ENCODE data around the gene MS4A8.

GRCh38 chr11:60756307-60757032 is 57.1 kb downstream of the MS4A8 start, which contains the start of gene MS4A15:
- TF ChIP-seq ATF2 (tag by site-specific recombination; IDR thresholded peaks at IDR 0.05; ENCODE audit: low read depth) (no peak), ZNF169 (tag by site-specific recombination; IDR thresholded peaks at IDR 0.05) (no peak), ZNF274 (IDR thresholded peaks at IDR 0.05; ENCODE audit: low read length) (no peak), ZNF274 (tag by site-specific recombination; IDR thresholded peaks at IDR 0.05; ENCODE audit: borderline replicate concordance) (no peak), ZNF510 (tag by site-specific recombination; IDR thresholded peaks at IDR 0.05; ENCODE audit: insufficient replicate concordance) (no peak), GLI4 (tag by site-specific recombination; IDR thresholded peaks at IDR 0.05) (no peak)
- TF ChIP-seq, protein P1, sequence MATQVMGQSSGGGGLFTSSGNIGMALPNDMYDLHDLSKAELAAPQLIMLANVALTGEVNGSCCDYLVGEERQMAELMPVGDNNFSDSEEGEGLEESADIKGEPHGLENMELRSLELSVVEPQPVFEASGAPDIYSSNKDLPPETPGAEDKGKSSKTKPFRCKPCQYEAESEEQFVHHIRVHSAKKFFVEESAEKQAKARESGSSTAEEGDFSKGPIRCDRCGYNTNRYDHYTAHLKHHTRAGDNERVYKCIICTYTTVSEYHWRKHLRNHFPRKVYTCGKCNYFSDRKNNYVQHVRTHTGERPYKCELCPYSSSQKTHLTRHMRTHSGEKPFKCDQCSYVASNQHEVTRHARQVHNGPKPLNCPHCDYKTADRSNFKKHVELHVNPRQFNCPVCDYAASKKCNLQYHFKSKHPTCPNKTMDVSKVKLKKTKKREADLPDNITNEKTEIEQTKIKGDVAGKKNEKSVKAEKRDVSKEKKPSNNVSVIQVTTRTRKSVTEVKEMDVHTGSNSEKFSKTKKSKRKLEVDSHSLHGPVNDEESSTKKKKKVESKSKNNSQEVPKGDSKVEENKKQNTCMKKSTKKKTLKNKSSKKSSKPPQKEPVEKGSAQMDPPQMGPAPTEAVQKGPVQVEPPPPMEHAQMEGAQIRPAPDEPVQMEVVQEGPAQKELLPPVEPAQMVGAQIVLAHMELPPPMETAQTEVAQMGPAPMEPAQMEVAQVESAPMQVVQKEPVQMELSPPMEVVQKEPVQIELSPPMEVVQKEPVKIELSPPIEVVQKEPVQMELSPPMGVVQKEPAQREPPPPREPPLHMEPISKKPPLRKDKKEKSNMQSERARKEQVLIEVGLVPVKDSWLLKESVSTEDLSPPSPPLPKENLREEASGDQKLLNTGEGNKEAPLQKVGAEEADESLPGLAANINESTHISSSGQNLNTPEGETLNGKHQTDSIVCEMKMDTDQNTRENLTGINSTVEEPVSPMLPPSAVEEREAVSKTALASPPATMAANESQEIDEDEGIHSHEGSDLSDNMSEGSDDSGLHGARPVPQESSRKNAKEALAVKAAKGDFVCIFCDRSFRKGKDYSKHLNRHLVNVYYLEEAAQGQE (tag by site-specific recombination; IDR thresholded peaks at IDR 0.05), result no peak
- TF ChIP-seq, protein P2, sequence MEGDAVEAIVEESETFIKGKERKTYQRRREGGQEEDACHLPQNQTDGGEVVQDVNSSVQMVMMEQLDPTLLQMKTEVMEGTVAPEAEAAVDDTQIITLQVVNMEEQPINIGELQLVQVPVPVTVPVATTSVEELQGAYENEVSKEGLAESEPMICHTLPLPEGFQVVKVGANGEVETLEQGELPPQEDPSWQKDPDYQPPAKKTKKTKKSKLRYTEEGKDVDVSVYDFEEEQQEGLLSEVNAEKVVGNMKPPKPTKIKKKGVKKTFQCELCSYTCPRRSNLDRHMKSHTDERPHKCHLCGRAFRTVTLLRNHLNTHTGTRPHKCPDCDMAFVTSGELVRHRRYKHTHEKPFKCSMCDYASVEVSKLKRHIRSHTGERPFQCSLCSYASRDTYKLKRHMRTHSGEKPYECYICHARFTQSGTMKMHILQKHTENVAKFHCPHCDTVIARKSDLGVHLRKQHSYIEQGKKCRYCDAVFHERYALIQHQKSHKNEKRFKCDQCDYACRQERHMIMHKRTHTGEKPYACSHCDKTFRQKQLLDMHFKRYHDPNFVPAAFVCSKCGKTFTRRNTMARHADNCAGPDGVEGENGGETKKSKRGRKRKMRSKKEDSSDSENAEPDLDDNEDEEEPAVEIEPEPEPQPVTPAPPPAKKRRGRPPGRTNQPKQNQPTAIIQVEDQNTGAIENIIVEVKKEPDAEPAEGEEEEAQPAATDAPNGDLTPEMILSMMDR (tag by site-specific recombination; IDR thresholded peaks at IDR 0.05), result no peak
- TF ChIP-seq, protein P3, sequence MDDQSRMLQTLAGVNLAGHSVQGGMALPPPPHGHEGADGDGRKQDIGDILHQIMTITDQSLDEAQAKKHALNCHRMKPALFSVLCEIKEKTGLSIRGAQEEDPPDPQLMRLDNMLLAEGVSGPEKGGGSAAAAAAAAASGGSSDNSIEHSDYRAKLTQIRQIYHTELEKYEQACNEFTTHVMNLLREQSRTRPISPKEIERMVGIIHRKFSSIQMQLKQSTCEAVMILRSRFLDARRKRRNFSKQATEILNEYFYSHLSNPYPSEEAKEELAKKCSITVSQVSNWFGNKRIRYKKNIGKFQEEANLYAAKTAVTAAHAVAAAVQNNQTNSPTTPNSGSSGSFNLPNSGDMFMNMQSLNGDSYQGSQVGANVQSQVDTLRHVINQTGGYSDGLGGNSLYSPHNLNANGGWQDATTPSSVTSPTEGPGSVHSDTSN (CRISPR knock-in tag; IDR thresholded peaks at IDR 0.05), result no peak

Data from HEK293 (cell line).